ENCODE measurements around the gene PDIA3.
"Not testable (repeated sequence)": the region's sequence is repeated elsewhere in the genome, so short reads cannot be mapped to it uniquely, and the experiment has no call there.

The PDIA3 gene

DNA sequence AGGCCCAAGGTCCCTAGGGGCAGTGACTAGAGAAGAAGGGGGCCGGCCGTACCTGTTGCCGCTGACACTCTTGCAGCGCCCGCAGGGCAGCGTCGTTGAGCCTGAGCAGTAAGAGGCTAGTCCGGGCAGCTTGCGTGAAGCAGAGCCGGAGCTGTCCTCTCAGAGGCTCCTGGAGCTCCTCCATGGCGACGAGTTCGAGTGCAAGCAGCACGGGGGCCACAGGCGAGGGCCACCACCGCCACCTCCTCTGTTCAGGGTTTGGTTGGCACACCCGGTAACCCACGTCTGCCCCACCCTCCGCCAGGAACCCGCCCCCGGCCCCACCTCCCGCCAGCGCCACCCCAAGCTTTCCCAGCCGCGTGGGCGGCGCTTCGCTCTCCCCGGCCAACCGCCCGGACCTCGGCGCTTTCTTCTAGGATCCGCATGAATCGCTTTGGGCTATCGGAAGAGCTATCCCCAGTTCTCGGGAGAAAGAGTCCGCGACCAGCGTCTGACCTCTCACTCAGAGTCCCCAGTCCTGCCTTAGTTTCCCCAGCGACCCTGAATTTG lies 30.6 kb downstream of the PDIA3 start, which contains the start of gene ELL3:
Gene ELL3 (minus strand): TSS at position 249 of the 549 bp plus-strand sequence. CDS start 65 bp downstream, at position 184.
- ATAC-seq = peak; percentile 68

DNA sequence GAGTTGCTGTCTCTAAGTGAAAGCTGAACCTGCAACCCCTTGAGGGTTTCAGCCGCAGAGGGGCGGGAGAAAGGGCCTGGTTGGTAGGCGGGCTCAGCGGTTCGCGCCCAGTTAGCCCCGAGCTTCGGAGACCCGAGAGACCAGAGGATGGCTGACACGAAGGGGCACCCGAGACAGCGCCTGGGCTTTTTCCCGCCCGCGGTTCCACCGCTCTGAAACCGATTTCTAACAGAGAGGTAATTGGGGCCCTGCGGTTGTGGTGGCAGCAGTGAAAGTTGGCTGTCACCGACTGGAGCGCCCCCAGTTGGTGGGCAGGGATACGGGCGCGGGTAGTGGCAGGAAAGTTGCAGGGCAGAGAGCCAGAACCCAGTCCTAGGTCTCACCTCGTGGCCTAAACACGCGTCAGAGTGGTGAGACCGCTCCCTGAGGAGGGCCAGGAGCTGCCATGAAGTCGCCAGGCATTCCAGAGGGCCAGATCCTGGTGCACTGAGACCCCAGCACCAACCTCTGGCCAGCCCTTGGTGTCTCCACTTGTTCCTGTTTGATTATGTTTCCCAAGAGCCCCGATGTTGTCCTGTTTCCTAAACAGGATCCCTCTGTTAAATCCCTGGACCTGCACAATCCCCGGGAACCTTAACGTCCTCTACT lies 31.2 kb downstream of the PDIA3 start:
- peak; percentile 90 for ATAC-seq
- peak; percentile 92 for DNase-seq

More for the DNA sequence above, 30.6 kb downstream of the PDIA3 start, which contains the start of gene ELL3:
- peak; percentile 85 for DNase-seq

DNA sequence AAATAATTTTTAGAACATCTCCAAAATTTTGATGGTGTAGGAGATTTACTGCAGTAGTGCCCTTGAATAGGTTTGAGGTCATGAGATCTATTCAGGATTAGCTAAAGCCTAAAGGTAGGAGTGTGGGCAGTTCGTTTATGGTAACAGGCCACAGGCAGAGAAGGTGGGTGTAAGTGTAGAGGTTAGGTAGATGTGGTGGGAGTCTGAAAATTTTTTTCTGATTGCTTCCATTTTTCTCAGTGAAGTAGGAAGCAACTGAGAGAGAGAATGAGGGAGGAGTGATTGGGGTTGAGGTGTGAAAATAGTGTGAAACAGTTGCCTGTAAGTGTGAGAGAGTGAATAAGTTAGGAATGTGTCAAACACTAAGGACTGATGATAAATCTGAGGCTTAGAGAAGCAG lies 32.8 kb downstream of the PDIA3 start:
- ATAC-seq (no peak), DNase-seq (no peak)

- ATAC-seq (no peak), DNase-seq (no peak)
These were observed 43.2 kb downstream of the PDIA3 start for GRCh38 chr15:43789409-43789808.

DNA sequence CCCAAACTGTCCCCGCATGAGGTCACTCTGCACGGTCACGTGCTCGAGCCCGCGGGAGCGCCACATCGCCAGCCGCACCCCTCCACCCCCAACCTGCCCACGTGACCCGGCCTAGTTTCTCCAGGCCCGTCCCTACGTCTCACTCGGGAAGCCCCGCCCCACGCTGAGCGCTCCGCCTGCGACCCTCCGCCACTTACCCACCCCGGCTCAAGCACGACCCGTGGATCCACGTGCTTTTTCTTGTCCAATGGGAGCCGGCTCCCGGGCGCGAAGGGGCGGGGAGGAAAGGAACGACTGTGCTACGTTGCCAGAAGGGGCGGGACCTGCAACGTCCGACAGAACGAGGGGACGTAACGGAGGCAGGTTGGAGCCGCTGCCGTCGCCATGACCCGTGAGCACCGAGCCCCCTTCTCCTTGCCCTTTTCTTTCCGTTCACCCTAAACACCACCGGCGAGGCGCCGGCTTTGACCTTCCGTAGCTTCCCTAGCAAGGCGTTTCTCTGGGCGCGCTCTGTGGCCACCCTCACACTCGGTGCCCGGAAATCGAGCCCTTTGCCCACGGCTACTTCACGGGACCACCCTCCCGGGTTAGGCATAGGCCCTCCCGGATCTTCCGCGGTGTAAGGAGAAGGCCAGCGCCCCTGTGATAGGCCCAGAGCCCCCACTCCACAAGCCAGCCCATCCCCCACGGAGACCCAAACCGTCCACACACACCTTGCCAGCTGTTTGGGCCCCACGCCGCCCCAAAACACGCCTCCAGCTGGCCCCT lies 45.9 kb downstream of the PDIA3 start, which contains the start of gene SERF2:
Gene SERF2 (plus strand): TSS at position 328 of the 768 bp plus-strand sequence. CDS start 57 bp downstream, at position 385.
- ATAC-seq (peak; percentile 96), DNase-seq (peak; percentile 100)

DNA sequence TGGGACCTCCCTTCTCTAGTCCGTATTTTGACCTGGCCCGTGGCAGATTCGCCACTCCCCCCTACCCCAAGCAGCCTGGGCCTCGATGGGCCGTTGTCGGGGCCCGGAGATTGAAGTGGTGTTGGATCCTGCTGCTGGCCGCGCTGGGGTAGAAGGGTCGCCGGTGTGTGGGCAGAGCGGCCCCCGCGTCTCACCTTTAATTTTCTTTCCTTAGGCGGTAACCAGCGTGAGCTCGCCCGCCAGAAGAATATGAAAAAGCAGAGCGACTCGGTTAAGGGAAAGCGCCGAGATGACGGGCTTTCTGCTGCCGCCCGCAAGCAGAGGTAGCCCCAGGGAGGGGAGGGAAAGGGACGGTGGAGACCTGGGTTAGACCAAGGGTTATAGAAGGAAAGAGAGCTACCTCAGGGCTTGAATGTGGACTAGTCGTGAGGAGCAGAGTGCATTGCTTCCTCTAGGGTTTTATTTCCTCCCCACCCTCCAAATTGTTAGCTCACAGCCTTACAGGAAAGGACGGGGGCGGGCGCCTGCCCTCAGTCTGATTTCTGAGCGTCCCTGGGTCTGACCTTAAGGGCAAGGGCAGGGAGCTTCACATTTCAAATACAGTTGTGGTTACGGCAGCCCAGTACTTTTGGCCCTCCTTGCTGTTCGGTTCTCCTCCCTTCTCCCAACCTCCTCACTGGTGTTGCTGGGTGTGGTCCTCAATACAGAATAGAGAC lies 46.7 kb downstream of the PDIA3 start:
- ATAC-seq = no peak
- peak; percentile 55 for DNase-seq

- ATAC-seq (no peak), DNase-seq (no peak)
These were observed 47.4 kb downstream of the PDIA3 start for GRCh38 chr15:43793647-43794046.

- no peak for DNase-seq
- ATAC-seq = no peak
These were observed 48.2 kb downstream of the PDIA3 start for GRCh38 chr15:43794269-43795037.

GRCh38 chr15:43795197-43795596 lies 49.0 kb downstream of the PDIA3 start:
- no peak for DNase-seq
- no peak for ATAC-seq

DNA sequence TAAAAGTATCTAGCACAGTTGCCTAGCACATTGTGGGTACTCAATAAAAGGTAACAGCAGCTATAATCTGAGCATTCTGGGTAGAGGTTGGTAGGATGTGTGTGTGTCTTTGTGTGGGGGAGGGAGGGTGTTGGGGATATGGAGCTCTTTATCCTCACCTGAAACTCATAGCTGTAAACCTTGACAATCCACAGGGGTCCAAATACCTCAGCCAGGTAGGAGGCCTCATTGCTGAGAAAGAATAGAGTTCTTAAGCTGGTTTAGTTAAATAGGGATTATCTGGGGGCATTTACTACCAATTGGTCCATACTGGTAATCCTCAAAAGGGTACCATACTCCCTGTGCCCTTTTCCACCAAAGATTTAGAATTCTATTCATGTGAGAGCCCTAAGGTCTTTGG lies 49.8 kb downstream of the PDIA3 start:
- ATAC-seq (no peak), DNase-seq (no peak)

GRCh38 chr15:43796566-43796965 lies 50.3 kb downstream of the PDIA3 start:
- DNase-seq (no peak), ATAC-seq (no peak)

DNA sequence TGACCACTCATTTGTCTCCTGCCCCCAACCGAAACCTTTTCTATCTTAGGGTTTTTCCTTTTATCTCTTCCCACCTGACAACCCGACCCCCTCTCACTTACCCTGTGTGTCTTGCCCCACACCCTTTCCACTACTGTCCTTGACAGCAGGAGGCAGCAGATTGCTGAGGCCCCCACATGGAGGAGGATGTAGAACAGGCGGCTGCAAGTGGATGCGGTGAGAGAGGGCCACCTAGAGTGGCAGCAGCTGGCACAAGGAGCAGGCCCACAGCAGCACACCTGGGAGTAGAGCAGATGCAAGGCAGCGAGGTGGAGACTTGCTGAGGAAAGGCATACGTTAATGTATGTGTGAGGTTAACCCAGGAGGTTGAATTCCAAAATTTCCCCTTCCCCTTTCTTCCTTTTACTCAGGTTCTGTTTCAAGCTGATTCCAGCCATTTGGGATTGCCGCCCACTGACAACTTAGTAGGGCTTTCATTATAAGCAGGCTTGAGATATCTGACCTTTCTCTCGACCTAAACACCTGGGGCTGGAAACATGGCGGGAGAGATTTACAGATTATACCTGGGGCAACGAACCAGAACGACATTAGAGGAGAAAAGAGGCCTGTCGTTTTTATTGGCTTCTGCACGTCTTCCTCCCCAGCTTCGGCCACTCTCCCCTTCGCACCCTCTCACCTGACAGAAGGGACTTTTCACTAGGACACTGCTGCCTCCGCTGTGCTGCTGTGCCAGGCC lies 53.1 kb downstream of the PDIA3 start:
- DNase-seq (no peak), ATAC-seq (no peak)

DNA sequence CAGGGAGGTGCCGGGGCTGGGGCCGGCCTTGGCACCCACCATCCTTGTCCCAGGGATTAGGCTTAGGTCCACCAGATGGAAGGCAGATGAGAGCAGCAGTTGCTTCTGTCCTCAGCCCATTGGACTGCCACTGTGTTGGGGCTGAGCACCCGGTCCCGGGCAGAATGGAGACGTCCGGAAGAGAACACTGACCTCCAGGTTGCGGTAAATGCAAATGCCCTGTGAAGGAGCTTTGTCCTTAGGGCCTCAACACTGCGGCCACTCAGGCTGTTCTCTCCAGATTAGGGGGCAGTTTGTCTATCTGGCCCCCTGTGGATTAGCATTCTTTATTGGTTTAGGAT lies 53.7 kb downstream of the PDIA3 start, which contains the start of gene SERINC4:
Gene SERINC4 (minus strand): TSS at position 276 of the 341 bp plus-strand sequence. CDS start 234 bp downstream, at position 42.
- no peak for ATAC-seq

DNA sequence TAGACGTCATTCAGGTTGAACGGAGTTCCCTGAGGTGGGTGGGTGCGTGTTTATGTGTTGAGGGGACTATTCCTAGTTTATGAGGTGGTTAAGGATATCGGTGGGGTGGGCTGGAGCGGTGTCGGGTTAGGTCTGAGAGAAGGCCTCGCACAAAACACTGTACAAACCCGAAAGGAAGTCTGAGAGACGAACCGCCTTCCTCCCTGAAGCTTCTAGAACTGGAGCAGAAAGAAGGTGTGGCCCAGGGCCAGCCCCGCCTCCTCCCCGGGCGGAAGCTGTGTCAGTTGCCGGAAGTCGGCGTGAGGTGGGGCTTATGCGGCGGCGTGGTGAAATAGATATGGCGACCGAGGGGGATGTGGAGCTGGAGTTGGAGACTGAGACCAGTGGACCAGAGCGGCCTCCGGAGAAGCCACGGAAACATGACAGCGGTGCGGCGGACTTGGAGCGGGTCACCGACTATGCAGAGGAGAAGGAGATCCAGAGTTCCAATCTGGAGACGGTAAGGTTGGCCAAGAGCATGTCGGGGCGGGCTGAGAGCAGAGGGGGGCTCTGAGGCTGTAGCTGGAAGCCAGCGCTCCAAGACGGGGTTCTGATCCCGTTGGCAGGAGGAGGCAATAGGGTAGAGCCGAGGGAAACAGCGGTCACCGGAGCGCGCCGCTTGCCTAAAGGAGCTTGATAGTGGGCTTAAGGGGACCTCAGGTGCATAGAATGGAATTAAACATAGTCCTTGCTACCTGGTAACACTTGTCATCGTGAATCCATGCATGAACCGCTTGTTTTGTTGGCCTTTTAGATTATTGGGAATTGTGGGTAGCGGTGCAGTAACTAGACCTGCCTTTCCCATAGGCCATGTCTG lies 54.3 kb downstream of the PDIA3 start, which contains the start of gene HYPK:
Gene HYPK (plus strand): TSS at position 314 of the 856 bp plus-strand sequence. CDS start 24 bp downstream, at position 338.
- peak; percentile 91 for DNase-seq
- peak; percentile 97 for ATAC-seq

More for the DNA sequence above, 53.7 kb downstream of the PDIA3 start, which contains the start of gene SERINC4:
- DNase-seq = no peak

- DNase-seq, ATAC-seq: not testable (repeated sequence)
These were observed 56.4 kb downstream of the PDIA3 start for GRCh38 chr15:43802676-43803075.

DNA sequence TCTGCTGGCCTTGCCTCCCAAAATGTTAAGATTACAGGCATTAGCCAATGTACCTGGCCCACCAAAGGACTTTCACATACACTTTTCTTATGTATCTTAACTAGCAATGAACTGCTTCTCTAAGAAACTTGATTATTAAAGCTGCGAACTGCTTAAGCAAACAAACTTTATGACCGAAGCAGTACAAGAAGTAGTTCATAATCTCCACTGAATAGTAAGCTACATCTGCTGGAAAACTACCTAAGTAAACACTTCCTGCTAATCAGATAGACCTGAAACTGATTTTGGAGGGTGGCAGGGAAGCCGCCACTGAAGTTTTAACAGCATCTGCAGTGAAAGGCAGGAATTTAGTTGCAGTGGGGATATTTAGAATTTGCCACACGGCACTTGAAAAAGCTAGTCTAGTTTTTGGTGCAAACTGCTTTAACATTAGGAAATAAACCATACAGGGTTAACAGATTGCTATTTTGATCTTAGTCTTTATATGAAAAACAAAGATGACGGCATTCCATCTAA lies 62.3 kb downstream of the PDIA3 start:
- DNase-seq (no peak), ATAC-seq (no peak)

- peak; percentile 9 for ATAC-seq
- no peak for DNase-seq
These were observed 62.9 kb downstream of the PDIA3 start for GRCh38 chr15:43808960-43809678.

GRCh38 chr15:43815064-43815463 lies 68.8 kb downstream of the PDIA3 start:
- ATAC-seq, DNase-seq: not testable (repeated sequence)

GRCh38 chr15:43821505-43821904 lies 75.3 kb downstream of the PDIA3 start:
- DNase-seq (no peak), ATAC-seq (no peak)

Measured in stimulated activated naive CD8-positive, alpha-beta T cell treated with anti-CD3 and anti-CD28 coated beads, Interleukin-15, Interleukin-2, amounts not matched to agents 100 U/mL and 50 U/mL, for 24 hours (primary cell).